Psoas muscle (tissue), 8 donors: ENCODE results near the gene PLPP4. TPM values are rescaled to one million over a fixed set of nuclear protein-coding genes. Genes with fewer than 3 reads are reported as not detected.
"Not testable (repeated sequence)": the region's sequence is repeated elsewhere in the genome, so short reads cannot be mapped to it uniquely, and the experiment has no call there.

Source experiments
- ATAC-seq, 4 donors: fragments of 200-7000 bp; cut with Tn5 transposase; one replicate each; pipeline ENCODE4 v1.9.1; 2020; ENCODE audit warnings: moderate library complexity in 3 of 4, mild to moderate bottlenecking in 2 of 4
- DNase-seq, 2 donors: peaks; one replicate each; pipeline ENCODE4 v3.0.0-alpha.2; 2020
- H3K27ac ChIP-seq: fragments of 200-600 bp; one replicate; pipeline ENCODE4 v1.8.0; 2022
- H3K27me3 ChIP-seq, 3 donors: fragments of 200-600 bp in 1 of 3; one replicate each; pipeline versions ENCODE4 v1.6.1 to v1.8.0; 2013 to 2022; ENCODE audit warnings: low read length in 2 of 3, mild to moderate bottlenecking in 2 of 3, moderate library complexity in 1 of 3; ENCODE audit not compliant: insufficient read depth in 3 of 3
- H3K36me3 ChIP-seq, 2 donors: fragments of 200-600 bp in 1 of 2; one replicate each; pipeline versions ENCODE4 v1.6.1 to v1.8.0; 2013 to 2022; ENCODE audit warnings: low read depth in 1 of 2, mild to moderate bottlenecking in 1 of 2, moderate library complexity in 1 of 2; ENCODE audit not compliant: insufficient read depth in 1 of 2
- H3K4me1 ChIP-seq: fragments of 200-600 bp; one replicate; pipeline ENCODE4 v1.8.0; 2022
- H3K4me3 ChIP-seq: fragments of 200-600 bp; one replicate; pipeline ENCODE4 v1.8.0; 2022; ENCODE audit warnings: mild to moderate bottlenecking
- H3K9me3 ChIP-seq: fragments of 200-600 bp; one replicate; pipeline ENCODE4 v1.8.0; 2022
- WGBS, 3 donors: extraction: QIAGEN DNeasy Blood & Tissue Kit; methylation state at CpG; one replicate each; pipeline versions ENCODE4 v1.1.6 to v1.1.7; 2013; 5-methylcytosine and 5-hydroxymethylcytosine counted together
- intact Hi-C, 2 donors: fragments of 100-400 bp; cut with DNase I; formaldehyde crosslinking; loops; one replicate each; pipeline versions ENCODE4 v1.11.0 to v1.14.2; 2022
- polyA plus RNA-seq, 3 donors: library from polyadenylated mRNA; stranded (reverse); fragments of 200-250 nt; gene quantifications; one replicate each; pipeline ENCODE4 v1.2.3, GENCODE V29; 2013
- total RNA-seq, 4 donors: library from RNA; stranded (reverse); fragmentation: NEBNext Ultra II Directional in 2 of 4; extraction: Animal tissue kit (Norgen Biotek cat#: 25700) in 2 of 4; gene quantifications; one replicate each; pipeline versions ENCODE4 v1.2.1 to v1.2.4, GENCODE V29; 2021 to 2023
- TF ChIP-seq, protein P1 (sequence below): fragments of 200-600 bp; IDR thresholded peaks from one replicate; pipeline ENCODE4 v1.8.0; 2022; ENCODE audit warnings: antibody characterized with exemption
- donor health status: healthy with polysubstance abuse.
- donor health status: DM: no; HTN: no; CAD: no; lungs with moderate emphysema.
- donor health status: Bipolar disorder and iron deficiency.
- donor health status: healthy.
- donor health status: DM: yes; HTN: yes; CAD: no.
- donor health status: DM: no; HTN: no; CAD: no.
- donor health status: DM: no; HTN: no; CAD: no.
- donor health status: DM: yes; HTN: yes; CAD: no.

Gene PLPP4
- total and polyA plus RNA-seq, 7 donors, result not detected

DNA sequence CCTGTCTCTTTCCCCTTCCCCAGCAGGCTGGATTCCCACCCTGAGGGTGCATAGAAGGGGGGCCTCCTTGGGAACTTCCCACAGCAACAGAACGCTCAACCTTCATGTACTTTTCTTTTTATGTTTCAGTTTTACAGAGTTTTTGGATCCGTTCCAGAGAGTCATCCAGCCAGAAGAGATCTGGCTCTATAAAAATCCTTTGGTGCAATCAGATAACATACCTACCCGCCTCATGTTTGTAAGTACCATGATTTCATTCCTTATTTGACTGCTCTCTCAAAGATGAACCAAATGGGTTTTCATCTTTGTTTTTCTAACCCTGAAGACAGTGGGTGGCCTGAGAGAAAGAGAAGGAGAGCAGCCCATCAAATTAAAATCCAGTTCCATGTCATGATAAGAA is 46.7 kb downstream of the PLPP4 start:
- Histone ChIP-seq H3K27me3 (peaks cover 0 to 2% (median 0%) of the 10 kb centered on the region in 3 donors), H3K4me1 (no peaks in the 10 kb centered on the region), H3K36me3 (no peaks in the 10 kb centered on the region), H3K9me3 (no peaks in the 10 kb centered on the region), H3K4me3 (no peak overlapping the region), H3K27ac (no peak overlapping the region)
- WGBS, 3 donors, result 60 to 62% (median 62%) methylated on average over 3 of the region's 3 CpGs
- TF ChIP-seq, protein P1, sequence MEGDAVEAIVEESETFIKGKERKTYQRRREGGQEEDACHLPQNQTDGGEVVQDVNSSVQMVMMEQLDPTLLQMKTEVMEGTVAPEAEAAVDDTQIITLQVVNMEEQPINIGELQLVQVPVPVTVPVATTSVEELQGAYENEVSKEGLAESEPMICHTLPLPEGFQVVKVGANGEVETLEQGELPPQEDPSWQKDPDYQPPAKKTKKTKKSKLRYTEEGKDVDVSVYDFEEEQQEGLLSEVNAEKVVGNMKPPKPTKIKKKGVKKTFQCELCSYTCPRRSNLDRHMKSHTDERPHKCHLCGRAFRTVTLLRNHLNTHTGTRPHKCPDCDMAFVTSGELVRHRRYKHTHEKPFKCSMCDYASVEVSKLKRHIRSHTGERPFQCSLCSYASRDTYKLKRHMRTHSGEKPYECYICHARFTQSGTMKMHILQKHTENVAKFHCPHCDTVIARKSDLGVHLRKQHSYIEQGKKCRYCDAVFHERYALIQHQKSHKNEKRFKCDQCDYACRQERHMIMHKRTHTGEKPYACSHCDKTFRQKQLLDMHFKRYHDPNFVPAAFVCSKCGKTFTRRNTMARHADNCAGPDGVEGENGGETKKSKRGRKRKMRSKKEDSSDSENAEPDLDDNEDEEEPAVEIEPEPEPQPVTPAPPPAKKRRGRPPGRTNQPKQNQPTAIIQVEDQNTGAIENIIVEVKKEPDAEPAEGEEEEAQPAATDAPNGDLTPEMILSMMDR, result no peak
- ATAC-seq (no peak), DNase-seq (no peak)
- intact Hi-C loops, result no loop called here

DNA sequence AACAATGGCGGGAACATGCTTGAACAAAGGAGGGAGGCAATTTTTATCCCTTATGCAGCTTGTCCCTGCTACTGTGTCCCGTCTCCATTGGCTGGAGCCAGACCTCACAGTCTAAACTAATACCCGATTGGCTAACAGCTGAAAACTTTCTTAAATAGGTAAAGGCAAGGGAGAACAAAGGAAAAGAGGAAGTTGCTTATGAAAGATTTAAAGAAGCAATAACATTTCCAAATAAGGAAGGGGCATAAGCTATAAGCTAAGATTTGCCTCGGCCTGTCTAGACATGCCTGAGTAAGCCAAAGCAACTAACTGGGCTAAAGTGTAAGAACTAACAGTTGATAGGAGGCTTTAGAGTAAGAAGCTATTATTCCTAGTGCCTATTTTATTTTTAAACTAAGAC is 47.2 kb downstream of the PLPP4 start:
- H3K4me1 ChIP-seq, ATAC-seq, H3K9me3 ChIP-seq, H3K27me3 ChIP-seq, H3K4me3 ChIP-seq, DNase-seq, H3K27ac ChIP-seq, H3K36me3 ChIP-seq, intact Hi-C loops: not testable (repeated sequence)
- WGBS, 3 donors, result 64 to 82% (median 71%) methylated on average over 4 of the region's 4 CpGs

DNA sequence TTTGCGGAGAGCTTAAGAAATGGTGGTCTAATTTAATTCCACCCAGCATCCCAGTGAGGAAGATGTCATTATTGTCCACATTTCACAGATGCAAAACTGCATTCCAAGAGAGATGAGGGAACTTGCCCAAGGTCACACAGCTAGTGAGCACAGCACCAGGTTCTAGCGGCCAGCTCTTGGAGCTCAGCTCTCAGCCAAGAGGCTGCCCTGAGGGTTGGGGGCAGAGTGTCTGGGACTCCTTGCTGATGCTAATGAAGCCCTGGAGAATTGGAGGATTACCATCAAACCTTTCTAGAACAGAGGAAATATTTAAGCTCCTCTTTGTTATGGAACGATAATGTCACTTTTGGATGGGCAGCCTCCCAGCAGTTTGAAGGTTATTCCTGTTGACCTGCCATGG is 48.0 kb downstream of the PLPP4 start:
- 68 to 84% (median 69%) methylated on average over 3 of the region's 3 CpGs for WGBS, 3 donors
- H3K9me3 ChIP-seq, result no peaks in the 10 kb centered on the region
- no peaks in the 10 kb centered on the region for H3K4me1 ChIP-seq
- no peak for ATAC-seq
- H3K27ac ChIP-seq, result no peak overlapping the region
- intact Hi-C loops, result no loop called here
- H3K36me3 ChIP-seq, result no peaks in the 10 kb centered on the region
- no peak for DNase-seq
- no peak overlapping the region for H3K4me3 ChIP-seq
- TF ChIP-seq, protein P1, result no peak
- peaks cover 0 to 2% (median 0%) of the 10 kb centered on the region in 3 donors for H3K27me3 ChIP-seq

DNA sequence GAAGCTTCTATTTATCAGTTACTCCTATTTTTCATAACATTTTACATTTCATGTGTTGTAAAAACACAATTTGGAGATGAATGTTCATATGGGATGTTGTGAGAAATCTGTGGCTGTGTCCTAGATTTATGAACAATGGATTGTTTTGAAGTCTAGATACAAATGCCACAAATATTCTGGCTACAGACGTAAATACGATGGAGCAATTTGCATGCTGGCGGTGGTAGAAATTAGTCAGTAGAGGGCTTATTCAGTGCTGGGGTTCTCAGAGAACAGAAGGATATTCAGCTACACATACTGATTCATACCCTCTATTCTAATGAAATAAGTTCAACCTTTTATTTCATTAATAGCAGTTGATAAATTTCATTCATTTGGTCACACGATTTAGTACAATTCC is 48.8 kb downstream of the PLPP4 start:
- WGBS, 3 donors, result 69 to 74% (median 72%) methylated on average over 4 of the region's 4 CpGs
- no peaks in the 10 kb centered on the region for H3K36me3 ChIP-seq
- ATAC-seq, result no peak

DNA sequence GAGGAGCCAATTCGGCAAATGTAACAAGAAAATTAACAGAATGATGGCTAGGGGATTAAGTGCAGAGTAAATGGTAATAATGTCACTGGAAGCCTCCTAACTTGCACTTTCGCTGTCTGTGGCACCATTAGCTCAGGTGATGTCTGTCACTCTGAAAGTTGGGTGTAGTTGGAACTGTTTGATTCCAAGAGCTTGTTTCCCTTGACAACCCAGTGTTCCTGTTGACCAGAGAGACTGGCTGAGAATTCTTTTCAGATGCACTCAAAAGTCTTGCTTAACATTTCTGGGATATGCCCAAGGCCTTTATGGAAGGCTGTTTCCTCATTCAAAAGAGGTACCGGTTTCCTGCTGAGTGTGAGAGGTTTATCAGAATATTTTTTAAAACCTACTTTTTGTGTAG is 49.6 kb downstream of the PLPP4 start:
- intact Hi-C loops, result no loop called here
- Histone ChIP-seq H3K27ac (no peak overlapping the region), H3K4me3 (no peak overlapping the region), H3K4me1 (no peaks in the 10 kb centered on the region), H3K9me3 (no peaks in the 10 kb centered on the region), H3K36me3 (no peaks in the 10 kb centered on the region), H3K27me3 (peaks cover 0 to 4% (median 0%) of the 10 kb centered on the region in 3 donors)
- TF ChIP-seq, protein P1, result no peak
- DNase-seq, result no peak
- ATAC-seq, result no peak
- 67 to 72% (median 68%) methylated on average over 3 of the region's 3 CpGs for WGBS, 3 donors

More for the DNA sequence above, 48.8 kb downstream of the PLPP4 start:
- Histone ChIP-seq H3K9me3 (no peaks in the 10 kb centered on the region), H3K4me1 (no peaks in the 10 kb centered on the region), H3K27ac (no peak overlapping the region), H3K4me3 (no peak overlapping the region), H3K27me3 (peaks cover 0 to 2% (median 0%) of the 10 kb centered on the region in 3 donors)
- intact Hi-C loops, result no loop called here
- TF ChIP-seq, protein P1, result no peak
- no peak for DNase-seq
